KMS-11 (cell line): ENCODE data around the gene UBE2D2.
A peak's percentile ranks its signal among the peaks of the same experiment; 100 is the strongest.

Experiments
- H2AFZ ChIP-seq: fragments of 200-600 bp; sonication (generic); 2 replicates; pipeline ENCODE4 v1.6.1; 2016; ENCODE audit warnings: antibody characterized with exemption, mixed run types, low read depth
- H3K27ac ChIP-seq: fragments of 200-600 bp; sonication (generic); 2 replicates; pipeline ENCODE4 v1.6.1; 2016; ENCODE audit warnings: mild to moderate bottlenecking, mixed run types
- H3K27me3 ChIP-seq: fragments of 200-600 bp; sonication (generic); 2 replicates; pipeline ENCODE4 v1.6.1; 2017; ENCODE audit warnings: mild to moderate bottlenecking, low read depth, mixed run types, moderate library complexity; ENCODE audit not compliant: insufficient read depth
- H3K36me3 ChIP-seq: fragments of 200-600 bp; sonication (generic); 2 replicates; pipeline ENCODE4 v1.6.1; 2017; ENCODE audit warnings: mild to moderate bottlenecking, mixed run types; ENCODE audit not compliant: insufficient read depth
- H3K4me1 ChIP-seq: fragments of 200-600 bp; sonication (generic); 2 replicates; pipeline ENCODE4 v1.6.1; 2016; ENCODE audit warnings: mild to moderate bottlenecking, low read depth, mixed run types; ENCODE audit not compliant: poor library complexity, severe bottlenecking
- H3K4me2 ChIP-seq: fragments of 200-600 bp; sonication (generic); 2 replicates; pipeline ENCODE4 v1.7.0; 2016; ENCODE audit warnings: mild to moderate bottlenecking, mixed run types
- H3K4me3 ChIP-seq: fragments of 200-600 bp; sonication (generic); IDR thresholded peaks from 2 replicates; pipeline ENCODE4 v1.6.1; 2017; ENCODE audit warnings: low read depth, low read length, mixed read lengths; ENCODE audit not compliant: insufficient read depth
- H3K79me2 ChIP-seq: fragments of 200-600 bp; sonication (generic); 2 replicates; pipeline ENCODE4 v1.6.1; 2016; ENCODE audit warnings: low read depth, mixed run types; ENCODE audit not compliant: insufficient read depth
- H3K9ac ChIP-seq: fragments of 200-600 bp; sonication (generic); 2 replicates; pipeline ENCODE4 v1.6.1; 2016; ENCODE audit warnings: mild to moderate bottlenecking, mixed run types
- H4K20me1 ChIP-seq: fragments of 200-600 bp; sonication (generic); 2 replicates; pipeline ENCODE4 v1.6.1; 2016; ENCODE audit warnings: mild to moderate bottlenecking, mixed run types; ENCODE audit not compliant: insufficient read depth
- CTCF ChIP-seq: fragments of 200-600 bp; sonication (generic); conservative IDR thresholded peaks from 2 replicates; pipeline ENCODE4 v1.6.1; 2017; ENCODE audit warnings: low read depth, mild to moderate bottlenecking, antibody characterized with exemption, low read length, moderate library complexity, mixed read lengths

The UBE2D2 gene

GRCh38 chr5:139569270-139569955 lies 8.3 kb downstream of the UBE2D2 start:
- Histone ChIP-seq H3K36me3 (no peaks in the 10 kb centered on the region), H3K9ac (no peak overlapping the region), H4K20me1 (0 out of 2 replicates have a peak, but pooled peaks cover 20% of the 10 kb centered on the region), H3K27ac (no peak overlapping the region), H3K79me2 (peaks cover 96% of the 10 kb centered on the region), H2AFZ (no peak overlapping the region), H3K4me1 (peaks cover 51% of the 10 kb centered on the region), H3K27me3 (no peaks in the 10 kb centered on the region), H3K4me3 (no peak overlapping the region), H3K4me2 (no peak overlapping the region)
- TF ChIP-seq CTCF, result no peak

- Histone ChIP-seq H3K36me3 (no peaks in the 10 kb centered on the region), H3K9ac (no peak overlapping the region), H3K79me2 (peaks cover 96% of the 10 kb centered on the region), H3K27ac (no peak overlapping the region), H4K20me1 (0 out of 2 replicates have a peak, but pooled peaks cover 20% of the 10 kb centered on the region), H3K4me1 (peaks cover 52% of the 10 kb centered on the region), H3K4me3 (no peak overlapping the region), H3K27me3 (no peaks in the 10 kb centered on the region), H2AFZ (no peak overlapping the region), H3K4me2 (no peak overlapping the region)
- no peak for TF ChIP-seq CTCF
These were observed 10.4 kb downstream of the UBE2D2 start for GRCh38 chr5:139571543-139571942.

- peaks cover 53% of the 10 kb centered on the region for H3K4me1 ChIP-seq
These were observed 10.8 kb downstream of the UBE2D2 start for GRCh38 chr5:139571966-139572365.

GRCh38 chr5:139574641-139575312 lies 13.6 kb downstream of the UBE2D2 start:
- H4K20me1 ChIP-seq, result 0 out of 2 replicates have a peak, but pooled peaks cover 16% of the 10 kb centered on the region
- no peak overlapping the region for H3K9ac ChIP-seq
- peaks cover 94% of the 10 kb centered on the region for H3K79me2 ChIP-seq
- TF ChIP-seq CTCF, result peak; percentile 76
- no peaks in the 10 kb centered on the region for H3K27me3 ChIP-seq
- H3K36me3 ChIP-seq, result no peaks in the 10 kb centered on the region
- H3K4me1 ChIP-seq, result peaks cover 74% of the 10 kb centered on the region
- H3K4me2 ChIP-seq, result peak overlapping the region; percentile 58; the same call in 1 of the 2 replicates
- H3K4me3 ChIP-seq, result no peak overlapping the region
- peak overlapping the region; percentile 62; the same call in 1 of the 2 replicates for H3K27ac ChIP-seq
- H2AFZ ChIP-seq, result no peak overlapping the region

More at GRCh38 chr5:139571966-139572365, 10.8 kb downstream of the UBE2D2 start:
- Histone ChIP-seq H3K9ac (no peak overlapping the region), H3K27me3 (no peaks in the 10 kb centered on the region), H3K4me3 (no peak overlapping the region), H3K79me2 (peaks cover 96% of the 10 kb centered on the region), H4K20me1 (0 out of 2 replicates have a peak, but pooled peaks cover 20% of the 10 kb centered on the region), H3K4me2 (no peak overlapping the region), H2AFZ (no peak overlapping the region), H3K27ac (no peak overlapping the region), H3K36me3 (no peaks in the 10 kb centered on the region)
- no peak for TF ChIP-seq CTCF
